Measurements from ENCODE around the gene EXD3.

- TF ChIP-seq TEAD4 (IDR thresholded peaks at IDR 0.05; ENCODE audit: borderline replicate concordance, insufficient read depth) (no peak), RCOR1 (IDR thresholded peaks at IDR 0.05; ENCODE audit: low read length) (no peak), CTCF (IDR thresholded peaks at IDR 0.05) (no peak), REST (IDR thresholded peaks at IDR 0.05; ENCODE audit: low read depth, low read length) (no peak), USF2 (IDR thresholded peaks at IDR 0.05; ENCODE audit: borderline replicate concordance, low read depth, low read length) (no peak), EZH2phosphoT487 (IDR thresholded peaks at IDR 0.05; ENCODE audit: borderline replicate concordance, low read depth) (no peak), SMC3 (IDR thresholded peaks at IDR 0.05; ENCODE audit: low read depth, low read length) (no peak), YY1 (IDR thresholded peaks at IDR 0.05; ENCODE audit: low read depth) (no peak), MAX (IDR thresholded peaks at IDR 0.05; ENCODE audit: low read depth) (no peak), NFIC (IDR thresholded peaks at IDR 0.05; ENCODE audit: borderline replicate concordance) (no peak), EP300 (IDR thresholded peaks at IDR 0.05; ENCODE audit: borderline replicate concordance in 1 of 2, low read depth in 1 of 2, low read length in 1 of 2) (no peak)
These were observed 99.2 kb downstream of the EXD3 start for GRCh38 chr9:137323531-137324331.

Data from SK-N-SH (cell line).